Fibroblast of villous mesenchyme (primary cell): ENCODE results near the gene PRICKLE1. TPM values are rescaled to one million over a fixed set of nuclear protein-coding genes. Genes with fewer than 3 reads are reported as not detected.
A peak's percentile ranks its signal among the peaks of the same experiment; 100 is the strongest.

ENCODE experiments used
- DNase-seq: peaks from one replicate; pipeline ENCODE4 v3.0.0-alpha.2; 2010; ENCODE audit warnings: low read depth
- H3K4me3 ChIP-seq: 2 replicates; pipeline ENCODE4 v1.5.1; 2011; ENCODE audit warnings: low read depth, mild to moderate bottlenecking, low read length
- CTCF ChIP-seq: IDR thresholded peaks from 2 replicates; pipeline ENCODE4 v1.5.1; 2012; ENCODE audit warnings: low read depth, mild to moderate bottlenecking, low read length; ENCODE audit not compliant: insufficient read depth
- total RNA-seq: library from RNA; depleted of rRNA; stranded (reverse); fragments of >200 nt; gene quantifications from 2 replicates; pipeline ENCODE4 v1.2.3, GENCODE V29; 2012

Gene PRICKLE1
- total RNA-seq, 1 donor: 32.4 TPM

GRCh38 chr12:42574851-42575266 lies 14.7 kb downstream of the PRICKLE1 start:
- H3K4me3 ChIP-seq: no peak overlapping the region
- no peak for TF ChIP-seq CTCF
- peak; percentile 45 for DNase-seq

- TF ChIP-seq CTCF: no peak
- H3K4me3 ChIP-seq: no peak overlapping the region
- DNase-seq: no peak
Measured at GRCh38 chr12:42571327-42572009, 18.1 kb downstream of the PRICKLE1 start.

GRCh38 chr12:42570076-42570475 lies 19.5 kb downstream of the PRICKLE1 start:
- H3K4me3 ChIP-seq: no peak overlapping the region
- no peak for DNase-seq
- TF ChIP-seq CTCF: no peak

- H3K4me3 ChIP-seq: no peak overlapping the region
- peak; percentile 71 for DNase-seq
- TF ChIP-seq CTCF: peak; percentile 58
Measured at GRCh38 chr12:42568952-42569915, 20.3 kb downstream of the PRICKLE1 start.

GRCh38 chr12:42565633-42566032 lies 23.9 kb downstream of the PRICKLE1 start:
- no peak for DNase-seq
- H3K4me3 ChIP-seq: no peak overlapping the region
- TF ChIP-seq CTCF: no peak

GRCh38 chr12:42564996-42565395 lies 24.6 kb downstream of the PRICKLE1 start:
- no peak for TF ChIP-seq CTCF
- no peak overlapping the region for H3K4me3 ChIP-seq
- DNase-seq: no peak
